ENCODE measurements around the gene UTS2R.
"Not testable (repeated sequence)": the region's sequence is repeated elsewhere in the genome, so short reads cannot be mapped to it uniquely, and the experiment has no call there.

Gene UTS2R

DNA sequence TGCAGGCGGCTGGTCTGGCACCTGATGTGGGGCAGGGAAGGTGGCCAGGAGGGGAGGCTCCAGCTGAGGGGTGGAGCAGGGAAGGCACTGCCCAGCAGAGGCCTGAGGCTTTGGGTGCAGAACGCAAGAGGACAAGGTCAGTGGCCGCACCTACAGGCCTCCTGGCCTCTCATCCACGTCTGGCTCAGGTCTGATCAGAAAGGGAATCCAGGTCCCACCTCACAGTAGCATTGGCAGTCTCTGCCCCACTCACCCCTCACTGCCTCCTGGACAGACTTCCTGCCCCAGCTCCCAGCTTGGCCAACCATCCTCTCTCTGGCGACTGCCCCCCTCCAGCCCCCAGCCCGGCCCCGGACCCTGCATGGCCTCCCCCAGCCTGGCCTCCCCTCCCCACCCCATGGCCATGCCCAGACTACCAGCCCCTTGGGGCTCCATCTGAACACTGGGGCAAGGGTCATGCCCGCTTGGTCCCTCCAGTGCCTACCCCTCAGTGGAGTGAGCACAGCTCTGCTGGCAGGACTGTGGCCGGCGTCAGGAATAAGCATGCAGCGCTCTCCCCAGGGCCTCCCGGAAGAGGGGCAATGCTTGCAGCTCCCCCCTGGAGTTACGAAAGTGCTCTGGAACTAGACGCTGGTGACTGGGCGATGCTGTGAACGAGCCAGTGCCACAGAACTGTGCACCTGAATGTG, 4.6 kb downstream of the UTS2R start:
- no peak for DNase-seq

DNA sequence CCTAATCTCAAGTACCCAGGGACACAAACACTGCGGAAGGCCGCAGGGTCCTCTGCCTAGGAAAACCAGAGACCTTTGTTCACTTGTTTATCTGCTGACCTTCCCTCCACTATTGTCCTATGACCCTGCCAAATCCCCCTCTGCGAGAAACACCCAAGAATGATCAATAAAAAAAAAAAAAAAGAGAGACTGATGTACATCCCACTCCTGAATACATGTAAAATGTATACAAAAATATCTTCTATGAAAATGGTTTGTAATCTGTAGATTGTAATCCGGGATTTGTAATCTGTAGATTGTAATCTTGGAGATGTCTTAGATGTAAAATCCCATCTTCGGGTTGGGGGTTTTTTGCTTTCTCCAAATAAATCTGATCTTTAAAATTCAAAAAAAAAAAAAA, 5.7 kb downstream of the UTS2R start:
- not testable (repeated sequence) for DNase-seq

- no peak for DNase-seq
Measured at GRCh38 chr17:82377924-82378740, 6.6 kb downstream of the UTS2R start.

- no peak for DNase-seq
Measured at GRCh38 chr17:82378741-82379021, 7.1 kb downstream of the UTS2R start.

GRCh38 chr17:82380860-82381702, 9.5 kb downstream of the UTS2R start:
- no peak for DNase-seq

GRCh38 chr17:82381703-82382009, 10.1 kb downstream of the UTS2R start:
- not testable (repeated sequence) for DNase-seq

GRCh38 chr17:82382220-82382932, 10.8 kb downstream of the UTS2R start:
- not testable (repeated sequence) for DNase-seq

DNA sequence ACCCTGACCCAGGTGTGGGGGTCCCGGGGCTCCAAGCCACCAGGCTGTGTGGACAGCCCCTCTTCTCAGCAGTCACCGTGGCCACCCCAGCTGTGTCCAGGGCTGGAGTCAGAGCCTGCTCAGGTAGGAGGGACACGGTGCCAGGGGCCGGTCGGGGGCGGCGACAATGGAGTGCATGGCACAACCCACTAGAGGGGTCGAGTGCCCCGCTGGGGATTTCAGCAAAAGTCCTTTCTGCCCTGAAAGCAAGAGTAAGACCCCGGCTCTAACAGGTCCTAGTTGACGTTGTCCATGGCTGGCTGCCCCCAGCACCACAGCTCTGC, 11.3 kb downstream of the UTS2R start:
- DNase-seq, result no peak

DNA sequence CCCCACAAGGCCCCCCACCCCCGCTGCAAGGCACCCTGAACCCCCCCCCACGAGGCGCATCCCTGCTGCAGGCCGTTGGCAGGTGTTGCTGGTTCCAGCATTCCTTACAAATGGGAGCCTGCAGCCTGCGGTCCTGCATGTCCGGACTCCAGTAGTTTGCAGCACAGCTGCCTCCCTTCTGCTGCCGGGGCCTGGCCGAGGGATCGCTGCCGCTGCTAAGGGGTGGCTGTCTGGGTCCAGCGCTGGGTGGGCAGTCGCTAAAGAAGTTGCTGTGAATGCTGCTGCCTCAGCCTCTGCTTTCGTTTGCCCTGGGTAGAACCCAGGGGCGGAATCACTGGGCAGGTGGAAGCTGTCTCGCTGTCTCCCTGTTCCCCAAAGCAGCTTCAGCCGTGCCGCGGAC, 11.8 kb downstream of the UTS2R start:
- DNase-seq, result no peak

DNA sequence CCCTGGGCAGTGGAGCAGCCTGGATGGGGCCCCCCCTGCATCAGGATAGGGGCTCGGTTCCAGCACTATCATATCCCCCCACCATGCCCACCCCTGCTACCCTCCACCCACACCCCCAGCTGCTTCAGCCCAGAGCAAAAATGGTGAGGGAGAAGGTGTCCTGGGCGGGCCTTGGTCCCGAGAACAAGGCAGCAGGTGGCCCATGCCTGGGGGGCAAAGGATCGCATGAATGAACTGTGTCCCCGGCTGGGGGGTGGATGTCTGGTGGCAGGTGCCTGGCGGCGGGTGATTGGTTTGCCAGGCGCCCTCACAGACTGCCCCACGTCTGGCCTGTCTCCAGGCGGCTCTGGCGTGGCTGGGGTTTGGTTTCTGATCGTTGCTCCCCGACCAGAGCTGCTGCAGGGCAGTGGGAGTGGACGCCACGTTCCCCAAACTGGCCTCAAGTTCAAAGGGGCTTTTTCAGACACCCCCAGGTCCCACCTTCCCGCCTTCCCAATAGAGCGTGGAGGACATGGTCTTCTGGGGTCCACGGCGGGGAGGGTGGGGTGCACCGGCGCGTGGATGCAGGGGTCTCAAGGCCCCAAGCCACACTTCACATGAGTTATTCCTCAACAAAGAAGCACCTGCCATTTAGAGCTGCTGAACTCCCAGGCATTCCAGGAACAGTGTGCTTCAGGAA, 12.6 kb downstream of the UTS2R start:
- DNase-seq, result no peak

GRCh38 chr17:82384730-82385481, 13.3 kb downstream of the UTS2R start:
- DNase-seq, result no peak

GRCh38 chr17:82385559-82386254, 14.1 kb downstream of the UTS2R start:
- no peak for DNase-seq

GRCh38 chr17:82386255-82386831, 14.8 kb downstream of the UTS2R start:
- no peak for DNase-seq

DNA sequence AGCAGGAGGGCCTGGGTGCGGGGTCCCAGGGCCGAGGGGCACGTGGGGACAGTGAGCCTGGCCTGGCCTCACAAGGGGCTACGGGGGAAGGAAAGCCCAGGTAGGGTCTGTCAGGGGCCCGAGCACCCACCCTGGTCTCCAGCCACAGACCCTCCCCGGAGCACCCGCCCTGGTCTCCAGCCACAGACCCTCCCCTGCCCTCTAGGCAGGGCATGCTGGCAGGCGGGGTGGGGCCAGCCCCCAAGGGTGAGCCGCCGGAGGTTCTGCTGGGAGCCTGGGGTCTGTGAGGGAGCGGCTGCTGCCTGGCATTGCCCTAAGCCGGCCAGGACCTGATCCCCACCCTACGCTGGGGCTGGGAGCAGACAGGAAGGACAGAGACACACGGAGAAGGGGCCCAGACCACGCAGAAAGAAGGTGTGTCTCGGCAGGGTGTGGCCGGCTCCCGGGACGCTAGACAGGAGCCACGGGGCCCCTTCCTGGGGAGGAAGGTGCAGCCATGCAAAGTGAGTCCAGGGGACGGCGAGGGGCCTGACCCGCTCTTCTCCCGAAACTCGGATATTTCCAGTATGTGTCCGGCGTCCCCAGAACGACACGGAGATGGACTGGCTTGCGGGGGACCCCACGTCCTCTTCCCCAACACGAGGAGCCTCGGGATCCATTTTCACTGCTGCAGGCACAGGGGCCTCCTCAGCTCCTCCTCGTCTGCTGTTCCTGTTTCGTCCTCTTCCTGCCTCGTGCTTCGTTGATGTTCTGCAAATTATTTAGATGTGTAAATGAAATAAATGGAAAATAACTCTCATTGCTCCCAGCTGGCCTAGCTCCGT, 15.5 kb downstream of the UTS2R start:
- no peak for DNase-seq

DNA sequence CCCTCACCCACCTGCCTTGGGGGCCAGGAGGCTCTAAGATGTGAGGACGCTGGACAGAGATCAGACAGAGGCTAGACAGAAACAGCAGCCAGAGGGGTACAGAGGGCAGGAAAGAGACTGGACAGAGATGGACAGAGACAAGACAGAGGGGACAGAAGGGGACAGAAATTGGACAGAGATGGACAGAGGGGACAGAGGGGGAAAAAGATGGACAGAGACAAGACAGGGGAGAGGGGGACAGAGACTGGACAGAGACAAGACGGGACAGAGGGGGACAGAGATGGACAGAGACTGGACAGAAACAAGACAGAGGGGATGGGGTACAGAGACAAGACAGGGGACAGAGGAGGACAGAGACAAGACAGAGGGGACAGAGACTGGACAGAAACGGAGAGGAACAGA, 16.1 kb downstream of the UTS2R start:
- DNase-seq, result no peak

GRCh38 chr17:82388223-82388921, 16.8 kb downstream of the UTS2R start:
- DNase-seq, result no peak

GRCh38 chr17:82388922-82389283, 17.3 kb downstream of the UTS2R start:
- no peak for DNase-seq

DNA sequence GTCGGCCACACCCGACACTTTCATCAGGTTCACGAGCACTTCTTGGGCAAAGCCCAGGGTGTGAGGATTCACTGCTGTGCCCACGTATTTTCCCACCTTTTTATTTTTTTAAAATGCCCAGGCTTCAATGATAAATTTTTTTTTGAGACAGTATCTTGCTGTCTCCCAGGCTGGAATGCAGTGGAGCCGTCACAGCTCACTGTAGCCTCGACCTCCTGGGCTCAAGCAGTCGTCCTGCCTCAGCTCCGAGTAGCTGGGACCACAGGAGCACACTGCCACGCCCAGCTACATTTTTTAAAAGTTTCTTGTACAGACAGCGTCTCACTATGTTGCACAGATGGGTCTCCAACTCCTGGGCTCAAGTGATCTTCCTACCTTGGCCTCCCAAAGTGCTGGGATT, 17.8 kb downstream of the UTS2R start:
- no peak for DNase-seq

All from midbrain (tissue), 1 donor.